Mammary epithelial cell (primary cell): ENCODE results near the gene CKMT1B.
"Not testable (repeated sequence)": the region's sequence is repeated elsewhere in the genome, so short reads cannot be mapped to it uniquely, and the experiment has no call there.

ENCODE experiments used
- CTCF ChIP-seq, 2 donors: IDR thresholded peaks in 1 of 2; conservative IDR thresholded peaks in 1 of 2; 2 replicates each; pipeline ENCODE4 v1.5.1; 2011 to 2012; ENCODE audit warnings: inconsistent platforms in 2 of 2, low read length in 2 of 2, mild to moderate bottlenecking in 2 of 2, control low read depth in 1 of 2, low read depth in 1 of 2; ENCODE audit not compliant: insufficient read depth in 1 of 2; ENCODE audit errors: extremely low read depth in 1 of 2
- EZH2 ChIP-seq: IDR thresholded peaks from 2 replicates; pipeline ENCODE4 v1.6.1; 2012; ENCODE audit warnings: low read length, inconsistent platforms, borderline replicate concordance

- not testable (repeated sequence) for TF ChIP-seq CTCF (conservative IDR thresholded peaks at IDR 0.05 in 1 of 2, IDR thresholded peaks at IDR 0.05 in 1 of 2; ENCODE audit: extremely low read depth in 1 of 2, insufficient read depth in 1 of 2, low read depth in 1 of 2, low read length in 2 of 2); EZH2
Observed at GRCh38 chr15:43574607-43575006, 19.2 kb upstream of the CKMT1B start.
